GM12872 (cell line): ENCODE measurements around the gene PRICKLE2.

Experiments used
- CTCF ChIP-seq: IDR thresholded peaks from 3 replicates; pipeline ENCODE4 v1.5.1; 2011; ENCODE audit warnings: low read depth, mild to moderate bottlenecking, low read length, moderate library complexity; ENCODE audit not compliant: insufficient read depth

PRICKLE2 gene

GRCh38 chr3:64173563-64173962 lies 51.7 kb downstream of the PRICKLE2 start:
- TF ChIP-seq CTCF: no peak

DNA sequence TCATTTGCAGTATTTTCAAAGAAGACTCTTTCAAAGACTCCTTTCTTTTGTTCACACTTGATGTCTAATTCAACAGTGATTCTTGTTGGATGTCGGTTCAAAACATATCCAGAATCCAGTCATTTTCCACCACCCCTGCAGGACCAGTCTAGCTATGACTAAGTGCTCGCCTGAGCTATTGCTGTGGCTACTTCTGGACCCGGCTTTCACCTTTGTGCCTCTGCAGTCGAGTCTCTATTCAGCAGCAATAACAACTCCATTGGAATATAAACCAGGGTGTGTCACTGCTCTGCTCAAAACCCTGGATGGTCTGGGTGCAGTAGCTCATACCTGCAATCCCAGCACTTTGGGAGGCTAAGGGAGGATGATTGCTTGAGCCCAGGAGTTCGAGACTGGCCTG lies 55.0 kb downstream of the PRICKLE2 start:
- no peak for TF ChIP-seq CTCF

DNA sequence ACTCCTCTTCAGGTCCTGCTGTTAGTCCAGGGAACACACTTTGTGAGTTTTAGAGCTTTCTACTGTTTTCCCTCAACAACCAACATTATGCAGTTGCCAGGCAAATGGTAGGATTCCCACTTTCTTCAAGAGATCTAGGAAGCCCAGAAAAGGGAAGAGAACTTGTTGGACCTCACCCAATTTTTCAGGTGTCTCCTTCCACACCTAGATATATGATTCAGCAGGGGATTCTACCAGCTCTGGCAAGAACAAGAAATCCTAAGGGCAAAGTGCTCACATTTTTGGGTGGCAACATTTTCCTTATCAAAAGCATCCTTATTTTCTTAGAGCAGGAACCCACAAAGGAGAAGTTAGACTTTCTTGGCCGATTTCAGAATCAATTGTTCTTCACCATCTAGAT lies 57.4 kb downstream of the PRICKLE2 start:
- no peak for TF ChIP-seq CTCF

DNA sequence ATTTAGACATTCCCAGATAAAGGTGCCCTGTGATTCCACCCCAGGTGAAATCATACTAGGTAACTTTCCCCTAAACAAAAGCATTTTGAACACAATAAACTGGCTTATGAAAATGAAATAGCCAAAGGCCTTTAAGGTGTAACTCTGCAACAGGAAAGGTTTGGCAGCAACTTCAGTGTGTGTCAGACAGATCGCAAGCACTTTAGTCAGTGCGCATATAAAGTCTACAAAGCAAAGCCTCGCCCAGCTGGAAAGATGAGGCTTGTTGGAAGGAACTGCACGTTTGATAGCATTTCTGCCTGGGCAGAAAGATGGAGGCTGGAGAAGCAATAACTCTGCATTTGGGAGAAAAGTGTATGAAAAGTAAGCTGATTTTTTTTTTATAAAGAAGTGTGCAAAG lies 57.9 kb downstream of the PRICKLE2 start:
- TF ChIP-seq CTCF: no peak

DNA sequence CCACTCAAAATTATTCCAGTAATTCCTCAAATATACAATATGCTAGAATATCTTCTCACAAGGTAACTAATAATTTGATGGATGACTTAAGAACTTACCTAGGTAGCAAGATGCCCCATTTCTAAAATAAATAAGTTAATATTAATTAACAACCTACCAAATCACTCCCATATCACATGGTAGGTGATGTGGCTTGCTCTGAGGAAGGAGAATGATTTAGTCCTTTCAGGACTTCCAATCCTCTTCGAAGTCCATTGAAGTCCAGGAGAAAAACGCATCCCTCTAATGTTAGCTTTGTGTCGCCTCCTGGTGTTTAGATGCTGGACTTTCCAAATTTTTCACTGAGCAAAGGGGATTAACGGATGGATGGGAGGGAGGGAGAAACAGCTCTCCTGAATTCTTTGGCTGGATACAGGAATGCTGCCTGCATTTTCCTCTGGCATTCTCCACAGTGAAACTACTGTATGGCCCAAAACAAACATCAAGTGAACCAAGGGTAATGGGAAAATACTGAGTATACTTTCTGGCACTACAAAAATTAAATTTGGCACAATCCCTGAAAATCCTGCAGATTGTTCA lies 58.6 kb downstream of the PRICKLE2 start:
- TF ChIP-seq CTCF: no peak

DNA sequence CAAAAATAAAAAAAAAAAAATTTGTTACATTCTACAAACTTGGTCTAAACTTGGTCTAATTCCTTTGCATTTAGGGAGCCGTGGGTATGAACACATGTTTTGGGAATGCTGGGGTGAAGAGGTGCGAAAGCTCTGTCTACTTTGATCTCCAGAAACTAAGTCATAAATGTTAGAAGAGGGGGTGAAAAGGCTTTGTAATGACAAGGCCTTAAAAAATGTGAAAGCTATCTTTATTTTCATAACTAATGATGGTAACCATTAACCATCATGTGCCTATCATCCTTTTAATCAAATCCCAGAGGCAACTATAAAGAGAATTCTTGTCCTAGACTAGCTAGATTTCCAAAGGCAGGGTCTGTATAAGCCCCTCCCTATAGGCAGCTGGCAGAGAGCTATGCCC lies 60.9 kb downstream of the PRICKLE2 start:
- TF ChIP-seq CTCF: no peak

GRCh38 chr3:64163755-64164148 lies 61.5 kb downstream of the PRICKLE2 start:
- no peak for TF ChIP-seq CTCF
